Hepatocyte (in vitro differentiated cells): ENCODE measurements around the gene MYH11. TPM values are rescaled to one million over a fixed set of nuclear protein-coding genes. Genes with fewer than 3 reads are reported as not detected.

Source experiments
- DNase-seq: peaks from one replicate; pipeline ENCODE4 v3.0.0-alpha.2; 2016; ENCODE audit warnings: low spot score
- H2AFZ ChIP-seq: fragments of 200-600 bp; sonication (generic); 2 replicates; pipeline ENCODE4 v1.6.0; 2016; ENCODE audit warnings: antibody characterized with exemption, mild to moderate bottlenecking
- H3K27ac ChIP-seq: fragments of 200-600 bp; sonication (generic); 2 replicates; pipeline ENCODE4 v1.5.1; 2016; ENCODE audit warnings: mild to moderate bottlenecking
- H3K27me3 ChIP-seq: fragments of 200-600 bp; sonication (generic); 2 replicates; pipeline ENCODE4 v1.6.1; 2016
- H3K36me3 ChIP-seq: fragments of 200-600 bp; sonication (generic); replicated peaks from 2 replicates; pipeline ENCODE4 v1.5.1; 2016; ENCODE audit warnings: low read depth; ENCODE audit not compliant: insufficient read depth
- H3K4me1 ChIP-seq: fragments of 200-600 bp; sonication (generic); 2 replicates; pipeline ENCODE4 v1.5.1; 2016; ENCODE audit warnings: mild to moderate bottlenecking, moderate library complexity; ENCODE audit not compliant: insufficient read depth
- H3K4me2 ChIP-seq: fragments of 200-600 bp; sonication (generic); 2 replicates; pipeline ENCODE4 v1.6.0; 2016
- H3K4me3 ChIP-seq: fragments of 200-600 bp; sonication (generic); 2 replicates; pipeline ENCODE4 v1.5.1; 2016; ENCODE audit warnings: mild to moderate bottlenecking
- H3K79me2 ChIP-seq: fragments of 200-600 bp; sonication (generic); 2 replicates; pipeline ENCODE4 v1.6.0; 2017; ENCODE audit warnings: mild to moderate bottlenecking
- H3K9me2 ChIP-seq: fragments of 200-600 bp; sonication (generic); replicated peaks from 2 replicates; pipeline ENCODE4 v1.6.0; 2017; ENCODE audit warnings: mild to moderate bottlenecking; ENCODE audit not compliant: insufficient read depth
- H3K9me3 ChIP-seq: fragments of 200-600 bp; sonication (generic); 2 replicates; pipeline ENCODE4 v1.5.1; 2016; ENCODE audit warnings: low read depth, mild to moderate bottlenecking
- H4K20me1 ChIP-seq: fragments of 200-600 bp; sonication (generic); 2 replicates; pipeline ENCODE4 v1.6.0; 2016; ENCODE audit warnings: mild to moderate bottlenecking; ENCODE audit not compliant: insufficient read depth, poor library complexity, severe bottlenecking
- EZH2 ChIP-seq: fragments of 200-600 bp; sonication (generic); IDR thresholded peaks from 2 replicates; pipeline ENCODE4 v1.6.1; 2016; ENCODE audit warnings: antibody characterized with exemption, mild to moderate bottlenecking, borderline replicate concordance
- EZH2phosphoT487 ChIP-seq: fragments of 200-600 bp; sonication (generic); IDR thresholded peaks from one replicate; pipeline ENCODE4 v1.6.1; 2018; ENCODE audit warnings: antibody characterized with exemption, mild to moderate bottlenecking, low read depth, moderate library complexity; ENCODE audit not compliant: unreplicated experiment, severe bottlenecking
- WGBS: methylation state at CpG from one replicate; pipeline ENCODE4 v1.1.6; 2016; ENCODE audit warnings: low lambda C conversion rate; ENCODE audit errors: missing lambda C conversion rate; 5-methylcytosine and 5-hydroxymethylcytosine counted together
- polyA plus RNA-seq: library from polyadenylated mRNA; unstranded; fragments of >200 nt; fragmentation: Nextera tagmentation; extraction: Ambion mirVana; gene quantifications from 2 replicates; pipeline ENCODE4 v1.2.1, GENCODE V29; 2016
- total RNA-seq: library from RNA; depleted of rRNA; stranded (reverse); fragments of >200 nt; gene quantifications from 2 replicates; pipeline ENCODE4 v1.2.3, GENCODE V29; 2014
- TF ChIP-seq, protein P1 (sequence below): fragments of 200-600 bp; sonication (generic); IDR thresholded peaks from 2 replicates; pipeline ENCODE4 v1.5.1; 2016; ENCODE audit warnings: antibody characterized with exemption, mild to moderate bottlenecking; ENCODE audit not compliant: poor library complexity

MYH11 gene
- total and polyA plus RNA-seq, 2 experiments from 2014 or later, result 0.59 to 5.9 TPM

DNA sequence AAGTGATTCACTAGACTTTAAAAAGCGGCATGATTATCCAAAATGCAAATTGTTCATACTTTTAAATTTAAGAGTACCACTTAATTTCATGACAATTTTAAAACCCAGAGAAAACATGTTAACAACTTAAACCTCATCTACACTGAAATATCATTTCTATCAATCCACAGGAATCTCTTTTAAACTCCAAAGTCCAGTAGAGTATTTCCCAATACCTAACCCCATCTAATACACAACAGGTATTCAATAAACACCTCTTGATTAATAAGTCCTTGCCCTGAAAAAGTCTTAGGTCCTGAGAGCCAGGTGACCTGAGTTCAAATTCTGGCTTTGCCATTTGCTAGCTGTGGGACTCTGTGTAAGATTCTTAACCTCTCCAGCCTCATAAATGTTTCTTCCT lies 16.9 kb upstream of the MYH11 start:
- H3K27ac ChIP-seq, result no peak overlapping the region
- no peaks in the 10 kb centered on the region for H3K4me1 ChIP-seq
- TF ChIP-seq EZH2phosphoT487 (no peak), EZH2 (no peak)
- TF ChIP-seq, protein P1, sequence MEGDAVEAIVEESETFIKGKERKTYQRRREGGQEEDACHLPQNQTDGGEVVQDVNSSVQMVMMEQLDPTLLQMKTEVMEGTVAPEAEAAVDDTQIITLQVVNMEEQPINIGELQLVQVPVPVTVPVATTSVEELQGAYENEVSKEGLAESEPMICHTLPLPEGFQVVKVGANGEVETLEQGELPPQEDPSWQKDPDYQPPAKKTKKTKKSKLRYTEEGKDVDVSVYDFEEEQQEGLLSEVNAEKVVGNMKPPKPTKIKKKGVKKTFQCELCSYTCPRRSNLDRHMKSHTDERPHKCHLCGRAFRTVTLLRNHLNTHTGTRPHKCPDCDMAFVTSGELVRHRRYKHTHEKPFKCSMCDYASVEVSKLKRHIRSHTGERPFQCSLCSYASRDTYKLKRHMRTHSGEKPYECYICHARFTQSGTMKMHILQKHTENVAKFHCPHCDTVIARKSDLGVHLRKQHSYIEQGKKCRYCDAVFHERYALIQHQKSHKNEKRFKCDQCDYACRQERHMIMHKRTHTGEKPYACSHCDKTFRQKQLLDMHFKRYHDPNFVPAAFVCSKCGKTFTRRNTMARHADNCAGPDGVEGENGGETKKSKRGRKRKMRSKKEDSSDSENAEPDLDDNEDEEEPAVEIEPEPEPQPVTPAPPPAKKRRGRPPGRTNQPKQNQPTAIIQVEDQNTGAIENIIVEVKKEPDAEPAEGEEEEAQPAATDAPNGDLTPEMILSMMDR, result no peak
- no peak for DNase-seq
- no peaks in the 10 kb centered on the region for H4K20me1 ChIP-seq
- H3K9me3 ChIP-seq, result no peaks in the 10 kb centered on the region
- H3K27me3 ChIP-seq, result no peaks in the 10 kb centered on the region
- no peak overlapping the region for H3K4me3 ChIP-seq
- 97% methylated on average over 1 of the region's 1 CpG for WGBS
- no peak overlapping the region for H3K4me2 ChIP-seq
- H3K9me2 ChIP-seq, result no peaks in the 10 kb centered on the region
- H3K79me2 ChIP-seq, result no peaks in the 10 kb centered on the region
- no peak overlapping the region for H2AFZ ChIP-seq
- no peaks in the 10 kb centered on the region for H3K36me3 ChIP-seq

DNA sequence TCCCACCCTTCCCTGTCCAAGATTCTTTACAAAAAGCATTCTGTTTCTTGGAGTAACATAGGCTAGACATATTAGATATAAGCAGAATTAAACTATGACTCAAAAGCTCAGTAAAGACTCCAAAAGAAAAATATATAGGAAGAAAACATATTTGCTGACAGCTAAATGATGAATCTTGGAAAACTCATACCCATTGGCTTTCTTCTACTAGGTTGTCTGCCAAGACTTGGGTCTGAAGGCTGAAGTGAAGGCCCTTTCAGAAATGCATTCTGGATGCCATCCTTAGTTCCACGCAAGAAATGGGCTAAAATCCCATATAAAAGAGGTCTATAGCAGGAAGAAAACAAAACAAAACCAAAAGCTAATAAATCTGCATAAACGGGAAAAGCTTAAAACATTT lies 16.5 kb upstream of the MYH11 start:
- no peak overlapping the region for H3K27ac ChIP-seq
- no peak for DNase-seq
- TF ChIP-seq, protein P1, result no peak
- no peak for TF ChIP-seq EZH2
- no peak for TF ChIP-seq EZH2phosphoT487
- H3K9me3 ChIP-seq, result no peaks in the 10 kb centered on the region
- H3K79me2 ChIP-seq, result no peaks in the 10 kb centered on the region
- H3K27me3 ChIP-seq, result no peaks in the 10 kb centered on the region
- no peak overlapping the region for H3K4me2 ChIP-seq
- no peaks in the 10 kb centered on the region for H4K20me1 ChIP-seq
- H3K4me1 ChIP-seq, result no peaks in the 10 kb centered on the region
- WGBS, result 87% methylated on average over 2 of the region's 2 CpGs
- no peak overlapping the region for H3K4me3 ChIP-seq
- no peaks in the 10 kb centered on the region for H3K9me2 ChIP-seq
- no peak overlapping the region for H2AFZ ChIP-seq
- no peaks in the 10 kb centered on the region for H3K36me3 ChIP-seq

DNA sequence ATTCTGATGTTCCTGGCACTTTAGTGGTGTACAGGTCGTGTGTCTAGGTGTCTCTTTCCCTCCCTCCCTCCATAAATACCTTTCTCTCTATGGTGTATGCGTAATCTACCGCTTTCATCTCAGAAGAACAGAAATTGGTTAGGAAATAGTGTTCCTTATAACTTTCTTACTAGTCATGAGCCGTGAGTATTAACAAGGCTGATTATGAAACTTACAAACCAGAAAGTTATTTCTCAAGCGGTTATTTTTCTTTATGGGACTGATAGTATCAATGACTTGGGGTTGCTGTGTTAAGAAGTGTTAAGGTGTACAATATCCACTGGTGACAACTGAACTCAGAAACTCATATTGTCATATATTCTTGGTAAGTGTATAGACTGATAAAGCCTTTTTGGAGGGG lies 13.2 kb upstream of the MYH11 start:
- no peaks in the 10 kb centered on the region for H3K27me3 ChIP-seq
- H3K4me3 ChIP-seq, result no peak overlapping the region
- H3K9me3 ChIP-seq, result no peaks in the 10 kb centered on the region
- H3K79me2 ChIP-seq, result no peaks in the 10 kb centered on the region
- H3K4me2 ChIP-seq, result no peak overlapping the region
- H3K36me3 ChIP-seq, result no peaks in the 10 kb centered on the region
- TF ChIP-seq, protein P1, result no peak
- TF ChIP-seq EZH2phosphoT487 (no peak), EZH2 (no peak)
- no peak for DNase-seq
- H4K20me1 ChIP-seq, result no peaks in the 10 kb centered on the region
- no peak overlapping the region for H2AFZ ChIP-seq
- no peaks in the 10 kb centered on the region for H3K4me1 ChIP-seq
- H3K9me2 ChIP-seq, result no peaks in the 10 kb centered on the region
- H3K27ac ChIP-seq, result no peak overlapping the region
- WGBS, result 87% methylated on average over 5 of the region's 5 CpGs

DNA sequence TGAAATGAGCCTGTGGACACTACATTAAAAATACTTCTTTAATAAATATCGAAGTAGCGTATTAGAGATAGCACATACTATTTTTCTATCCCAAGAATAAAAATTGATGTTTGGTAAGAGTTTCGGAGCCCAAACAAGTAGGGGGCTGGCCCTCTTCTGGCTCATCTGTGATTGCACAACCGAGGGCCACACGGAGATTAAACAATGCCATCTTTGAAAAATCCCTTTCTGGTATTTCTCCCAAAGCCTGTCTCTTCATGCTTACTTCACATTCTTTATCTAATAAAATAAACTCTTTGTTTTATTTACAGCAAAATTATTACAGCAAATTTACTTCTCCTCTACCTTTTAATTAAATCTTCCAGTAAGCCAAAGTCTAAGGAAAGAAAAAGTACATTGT lies 9.6 kb upstream of the MYH11 start:
- Histone ChIP-seq H4K20me1 (no peaks in the 10 kb centered on the region), H3K79me2 (no peaks in the 10 kb centered on the region), H3K4me1 (no peaks in the 10 kb centered on the region), H3K4me2 (no peak overlapping the region), H3K27ac (no peak overlapping the region), H3K9me3 (no peaks in the 10 kb centered on the region), H3K27me3 (no peaks in the 10 kb centered on the region), H2AFZ (no peak overlapping the region), H3K36me3 (no peaks in the 10 kb centered on the region), H3K4me3 (no peak overlapping the region), H3K9me2 (no peaks in the 10 kb centered on the region)
- DNase-seq, result no peak
- 96% methylated on average over 5 of the region's 5 CpGs for WGBS
- TF ChIP-seq, protein P1, result no peak
